ENCODE data around the gene ARAP1. TPM values are rescaled to one million over a fixed set of nuclear protein-coding genes. Genes with fewer than 3 reads are reported as not detected.

ARAP1 gene
- total RNA-seq, 1 experiment from 2014 or later = 47.0 TPM

DNA sequence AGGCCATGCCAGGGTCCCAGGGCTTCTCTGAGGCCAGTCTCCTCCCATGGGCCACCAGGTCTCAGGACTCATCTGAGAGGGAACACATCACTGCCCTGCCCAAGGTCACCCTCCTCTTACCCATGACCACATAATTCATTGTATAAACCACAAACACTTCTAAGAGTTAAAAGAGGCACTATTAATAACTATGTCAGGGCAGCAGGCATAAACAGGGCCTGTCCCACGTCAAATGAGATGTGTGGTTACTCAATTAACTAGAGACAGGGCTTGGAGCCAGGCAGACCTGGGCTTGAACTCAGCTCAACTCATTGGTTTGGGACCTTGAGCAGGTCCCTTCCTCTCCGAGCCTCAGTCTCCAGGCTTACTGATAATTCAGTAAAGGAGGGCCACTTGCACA, 33.1 kb downstream of the ARAP1 start:
- peak overlapping the region; percentile 1 for H3K27ac Mint-ChIP-seq (ENCODE audit: low read depth, unreplicated experiment)
- POLR2A ChIA-PET = interaction anchor here (0.6 to 1.0 kb wide), 4 partner anchors 35 to 103 kb away, joined by 3 to 5 read pairs (median 4); no protein-coding TSS in a partner anchor
- CTCF ChIA-PET = interaction anchor here (1.2 to 1.6 kb wide), 2 partner anchors 34 to 36 kb away, joined by 5 to 6 read pairs; no protein-coding TSS in a partner anchor
- TF ChIP-seq, protein P1, sequence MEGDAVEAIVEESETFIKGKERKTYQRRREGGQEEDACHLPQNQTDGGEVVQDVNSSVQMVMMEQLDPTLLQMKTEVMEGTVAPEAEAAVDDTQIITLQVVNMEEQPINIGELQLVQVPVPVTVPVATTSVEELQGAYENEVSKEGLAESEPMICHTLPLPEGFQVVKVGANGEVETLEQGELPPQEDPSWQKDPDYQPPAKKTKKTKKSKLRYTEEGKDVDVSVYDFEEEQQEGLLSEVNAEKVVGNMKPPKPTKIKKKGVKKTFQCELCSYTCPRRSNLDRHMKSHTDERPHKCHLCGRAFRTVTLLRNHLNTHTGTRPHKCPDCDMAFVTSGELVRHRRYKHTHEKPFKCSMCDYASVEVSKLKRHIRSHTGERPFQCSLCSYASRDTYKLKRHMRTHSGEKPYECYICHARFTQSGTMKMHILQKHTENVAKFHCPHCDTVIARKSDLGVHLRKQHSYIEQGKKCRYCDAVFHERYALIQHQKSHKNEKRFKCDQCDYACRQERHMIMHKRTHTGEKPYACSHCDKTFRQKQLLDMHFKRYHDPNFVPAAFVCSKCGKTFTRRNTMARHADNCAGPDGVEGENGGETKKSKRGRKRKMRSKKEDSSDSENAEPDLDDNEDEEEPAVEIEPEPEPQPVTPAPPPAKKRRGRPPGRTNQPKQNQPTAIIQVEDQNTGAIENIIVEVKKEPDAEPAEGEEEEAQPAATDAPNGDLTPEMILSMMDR (IDR thresholded peaks at IDR 0.05; ENCODE audit: unreplicated experiment) = no peak
- peaks cover 19% of the 10 kb centered on the region for H3K4me1 Mint-ChIP-seq (ENCODE audit: insufficient read depth, unreplicated experiment)
- peaks cover 26% of the 10 kb centered on the region for H3K36me3 Mint-ChIP-seq (ENCODE audit: insufficient read depth, unreplicated experiment)
- no TSS peak for BruUV-seq (replicated peaks)
- intact Hi-C loops (cut with micrococcal nuclease) = no loop called here
- H3K4me3 Mint-ChIP-seq (ENCODE audit: unreplicated experiment) = no peak overlapping the region
- no peak for DNase-seq (ENCODE audit: unreplicated experiment)
- no peaks in the 10 kb centered on the region for H3K27me3 Mint-ChIP-seq (ENCODE audit: insufficient read depth, unreplicated experiment)
- no peaks in the 10 kb centered on the region for H3K9me3 Mint-ChIP-seq (ENCODE audit: unreplicated experiment)

DNA sequence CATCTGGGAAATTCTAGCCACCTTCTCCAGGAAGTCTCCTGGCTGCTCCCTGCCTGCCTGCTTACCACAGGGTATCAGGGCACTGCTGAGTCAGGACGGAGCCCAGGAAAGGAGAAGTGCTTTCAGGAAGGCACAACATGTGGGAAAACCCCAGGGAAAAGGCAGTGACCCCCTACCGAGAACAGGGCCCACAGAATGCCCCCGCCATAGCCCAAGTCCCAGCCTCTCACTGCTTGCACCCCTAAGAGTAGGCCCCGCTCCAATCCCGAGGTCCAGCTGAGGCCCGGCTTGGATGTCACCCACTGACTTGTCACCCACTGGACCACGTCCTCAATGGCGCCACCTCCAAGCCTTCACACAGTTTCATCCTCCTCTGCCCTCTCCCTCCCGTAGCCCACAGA, 34.1 kb downstream of the ARAP1 start:
- peaks cover 31% of the 10 kb centered on the region for H3K36me3 Mint-ChIP-seq (ENCODE audit: insufficient read depth, unreplicated experiment)
- CTCF ChIA-PET = interaction anchor here (0.6 to 1.7 kb wide), 3 partner anchors 35 to 537 kb away, joined by 3 to 5 read pairs (median 5); no protein-coding TSS in a partner anchor
- no peaks in the 10 kb centered on the region for H3K9me3 Mint-ChIP-seq (ENCODE audit: unreplicated experiment)
- no peak for DNase-seq (ENCODE audit: unreplicated experiment)
- no TSS peak for BruUV-seq (replicated peaks)
- intact Hi-C loops (cut with micrococcal nuclease) = no loop called here
- peaks cover 19% of the 10 kb centered on the region for H3K4me1 Mint-ChIP-seq (ENCODE audit: insufficient read depth, unreplicated experiment)
- no peak overlapping the region for H3K4me3 Mint-ChIP-seq (ENCODE audit: unreplicated experiment)
- no peaks in the 10 kb centered on the region for H3K27me3 Mint-ChIP-seq (ENCODE audit: insufficient read depth, unreplicated experiment)
- POLR2A ChIA-PET = interaction anchor here (1.3 kb wide), 1 partner anchor 18 kb away, joined by 4 read pairs; no protein-coding TSS in a partner anchor
- no peak overlapping the region for H3K27ac Mint-ChIP-seq (ENCODE audit: low read depth, unreplicated experiment)
- TF ChIP-seq, protein P1 (IDR thresholded peaks at IDR 0.05; ENCODE audit: unreplicated experiment) = no peak

DNA sequence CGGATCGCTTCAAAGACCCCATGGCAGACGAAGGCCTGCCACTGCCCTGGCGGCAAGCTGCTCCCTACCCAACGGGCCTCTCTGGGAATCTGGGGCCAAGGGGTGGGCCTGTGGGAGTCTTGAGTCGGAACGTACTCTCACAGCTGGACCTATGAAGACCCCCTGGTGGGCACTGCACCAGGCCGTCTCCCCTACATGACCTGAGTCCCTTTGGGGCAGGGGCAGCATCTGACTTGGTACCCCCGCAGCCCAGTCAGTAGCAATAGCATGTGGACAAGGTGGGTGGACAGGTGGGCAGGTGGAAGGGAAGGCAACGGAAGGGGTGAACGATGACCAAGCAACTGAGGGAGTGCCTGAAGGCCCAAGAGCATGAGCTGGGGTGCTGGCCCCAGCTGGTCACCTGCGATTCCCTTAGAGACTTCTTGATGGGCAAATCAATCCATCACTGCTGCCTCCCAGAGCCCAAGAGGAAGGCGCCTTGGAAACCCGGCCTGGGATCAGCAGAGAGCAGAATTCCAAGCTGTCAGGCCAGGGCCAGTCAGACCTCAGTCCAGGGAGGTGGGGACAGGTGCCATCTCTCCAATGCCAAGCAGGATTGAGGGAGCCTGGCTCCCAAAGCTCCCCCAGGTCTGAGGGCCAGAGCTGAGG, 35.3 kb downstream of the ARAP1 start:
- intact Hi-C loops (cut with micrococcal nuclease) = no loop called here
- POLR2A ChIA-PET = interaction anchor here (1.3 kb wide), 1 partner anchor 19 kb away, joined by 4 read pairs; no protein-coding TSS in a partner anchor
- CTCF ChIA-PET = interaction anchor here (0.5 to 2.2 kb wide), 8 partner anchors 8 to 470 kb away, joined by 3 to 10 read pairs (median 3); no protein-coding TSS in a partner anchor
- Mint-ChIP-seq H3K4me3 (ENCODE audit: unreplicated experiment) (no peak overlapping the region), H3K27ac (ENCODE audit: low read depth, unreplicated experiment) (no peak overlapping the region), H3K27me3 (ENCODE audit: insufficient read depth, unreplicated experiment) (no peaks in the 10 kb centered on the region), H3K9me3 (ENCODE audit: unreplicated experiment) (no peaks in the 10 kb centered on the region), H3K36me3 (ENCODE audit: insufficient read depth, unreplicated experiment) (peaks cover 43% of the 10 kb centered on the region), H3K4me1 (ENCODE audit: insufficient read depth, unreplicated experiment) (peaks cover 19% of the 10 kb centered on the region)
- no TSS peak for BruUV-seq (replicated peaks)
- TF ChIP-seq, protein P1 (IDR thresholded peaks at IDR 0.05; ENCODE audit: unreplicated experiment) = no peak
- no peak for DNase-seq (ENCODE audit: unreplicated experiment)

DNA sequence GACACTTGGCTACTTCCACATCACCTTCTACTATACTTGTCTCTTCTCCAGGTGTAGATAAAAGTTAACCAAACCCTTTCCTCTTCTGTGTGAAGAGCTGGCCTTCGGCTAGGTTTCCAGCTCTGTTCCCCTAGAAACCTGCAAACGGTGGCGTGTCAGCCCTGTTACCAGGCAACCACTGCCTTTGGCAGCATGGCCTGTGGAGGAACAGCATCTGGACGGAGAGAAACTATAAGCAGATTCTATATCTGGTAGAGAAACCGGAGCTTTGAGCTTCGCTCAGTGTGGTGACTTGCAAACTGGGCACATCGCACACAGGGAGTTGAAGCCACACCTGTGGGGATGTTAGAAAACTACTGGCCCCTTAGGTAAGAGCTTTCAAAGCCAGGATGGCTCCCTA, 35.9 kb downstream of the ARAP1 start:
- no peak overlapping the region for H3K4me3 Mint-ChIP-seq (ENCODE audit: unreplicated experiment)
- H3K27ac Mint-ChIP-seq (ENCODE audit: low read depth, unreplicated experiment) = no peak overlapping the region
- TF ChIP-seq, protein P1 (IDR thresholded peaks at IDR 0.05; ENCODE audit: unreplicated experiment) = no peak
- H3K36me3 Mint-ChIP-seq (ENCODE audit: insufficient read depth, unreplicated experiment) = peaks cover 50% of the 10 kb centered on the region
- ChIA-PET POLR2A (interaction anchor here (0.6 kb wide), 1 partner anchor 130 kb away, joined by 3 read pairs; no protein-coding TSS in a partner anchor), CTCF (interaction anchor here (0.5 to 2.2 kb wide), 9 partner anchors 8 to 471 kb away, joined by 3 to 10 read pairs (median 3); partner anchors contain the start of gene STARD10)
- DNase-seq (ENCODE audit: unreplicated experiment) = no peak
- H3K4me1 Mint-ChIP-seq (ENCODE audit: insufficient read depth, unreplicated experiment) = peaks cover 19% of the 10 kb centered on the region
- no peaks in the 10 kb centered on the region for H3K27me3 Mint-ChIP-seq (ENCODE audit: insufficient read depth, unreplicated experiment)
- no TSS peak for BruUV-seq (replicated peaks)
- no peaks in the 10 kb centered on the region for H3K9me3 Mint-ChIP-seq (ENCODE audit: unreplicated experiment)
- intact Hi-C loops (cut with micrococcal nuclease) = no loop called here

Measured in MCF 10A (cell line).